K562 (cell line): Measurements from ENCODE around the gene TMEM181. TPM values are rescaled to one million over a fixed set of nuclear protein-coding genes. Genes with fewer than 3 reads are reported as not detected.
A peak's percentile ranks its signal among the peaks of the same experiment; 100 is the strongest.

ENCODE experiments used
- CREM ChIP-seq: IDR thresholded peaks from 2 replicates; pipeline ENCODE4 v1.6.1; 2014; ENCODE audit warnings: antibody characterized with exemption, low read depth
- CTCFL ChIP-seq: IDR thresholded peaks from 2 replicates; pipeline ENCODE4 v1.6.1; 2011; ENCODE audit warnings: borderline replicate concordance, low read depth, mild to moderate bottlenecking, moderate library complexity, low read length; ENCODE audit not compliant: insufficient read depth, poor library complexity, severe bottlenecking
- FOSL1 ChIP-seq: fragments of 200-800 bp; sonication (Bioruptor generic); conservative IDR thresholded peaks from 2 replicates; pipeline ENCODE4 v1.6.1; 2016; ENCODE audit warnings: missing genetic modification characterization, missing compliant biosample characterization
- MTA1 ChIP-seq: fragments of 450-650 bp; IDR thresholded peaks from 2 replicates; pipeline ENCODE4 v1.6.1; 2017; ENCODE audit warnings: borderline replicate concordance
- MYC ChIP-seq, 2 experiments: fragments of 250-450 bp in 1 of 2; sonication (Bioruptor Pico) in 1 of 2; IDR thresholded peaks; 2 replicates each; pipeline versions ENCODE4 v1.5.1 to v1.6.1; 2012 to 2021; ENCODE audit warnings: low read depth in 2 of 2, borderline replicate concordance in 1 of 2, improper control_type of control experiment in 1 of 2, low read length in 1 of 2, mild to moderate bottlenecking in 1 of 2, moderate library complexity in 1 of 2
- POU5F1 ChIP-seq: fragments of 150-350 bp; IDR thresholded peaks from 2 replicates; pipeline ENCODE4 v1.6.1; 2014; ENCODE audit warnings: borderline replicate concordance, low read length, low read depth, mild to moderate bottlenecking; ENCODE audit not compliant: partially characterized antibody
- RBBP5 ChIP-seq: fragments of 200-600 bp; sonication (generic); IDR thresholded peaks from 2 replicates; pipeline ENCODE4 v1.6.1; 2012; ENCODE audit warnings: borderline replicate concordance, mild to moderate bottlenecking, low read length, control low read depth, inconsistent platforms; ENCODE audit not compliant: insufficient read depth, poor library complexity, severe bottlenecking
- SIN3A ChIP-seq, 2 experiments: fragments of 150-350 bp in 1 of 2; IDR thresholded peaks; 2 replicates each; pipeline ENCODE4 v1.6.1; 2011 to 2016; ENCODE audit warnings: borderline replicate concordance in 2 of 2, low read depth in 2 of 2, low read length in 2 of 2, mild to moderate bottlenecking in 2 of 2, moderate library complexity in 2 of 2; ENCODE audit not compliant: control insufficient read depth in 1 of 2
- ZFPM2 ChIP-seq: fragments of 250-450 bp; sonication (Bioruptor Pico); IDR thresholded peaks from 2 replicates; pipeline ENCODE4 v1.5.1; 2022; ENCODE audit warnings: mild to moderate bottlenecking
- ZNF436 ChIP-seq: fragments of 250-450, 450-650 bp; sonication (Bioruptor Pico); formaldehyde crosslinking; IDR thresholded peaks from 2 replicates; pipeline ENCODE4 v1.7.0; 2020; ENCODE audit warnings: mild to moderate bottlenecking
- ZNF57 ChIP-seq: fragments of 450-650 bp; formaldehyde crosslinking; IDR thresholded peaks from 2 replicates; pipeline ENCODE4 v1.4.0; 2020; ENCODE audit warnings: mild to moderate bottlenecking, moderate library complexity
- ZNF830 ChIP-seq: fragments of 250-450 bp; sonication (Bioruptor Pico); IDR thresholded peaks from 2 replicates; pipeline ENCODE4 v1.5.0; 2021; ENCODE audit warnings: mild to moderate bottlenecking
- polyA plus RNA-seq, 8 experiments: library from polyadenylated mRNA; depleted of rRNA in 4 of 8; stranded (reverse) in 5 of 8; unstranded in 3 of 8; fragments of >200 nt; fragmentation: Nextera tagmentation in 2 of 8; fragmentation: Illumina TruSeq in 1 of 8; extraction: Ambion mirVana in 2 of 8; extraction: Trizol in 1 of 8; gene quantifications; 2 replicates each; pipeline versions ENCODE4 v1.2.1 to v1.2.3, GENCODE V29; 2011 to 2014; ENCODE audit warnings: inconsistent platforms in 1 of 8, missing spikeins in 1 of 8
- total RNA-seq, 7 experiments: library from RNA; depleted of rRNA in 6 of 7; stranded (reverse); fragments of >200 nt in 6 of 7; fragmentation: Illumina TruSeq in 2 of 7; extraction: Trizol in 2 of 7; gene quantifications; 2 replicates each; pipeline versions ENCODE4 v1.2.1 to v1.2.3, GENCODE V29; 2011 to 2021; ENCODE audit warnings: low replicate concordance in 1 of 7
- TF ChIP-seq, protein P1 (sequence below): fragments of 250-450 bp; sonication (Bioruptor Pico); IDR thresholded peaks from 2 replicates; pipeline ENCODE4 v1.5.0; 2021
- TF ChIP-seq, protein P2 (sequence below): fragments of 450-650 bp; IDR thresholded peaks from 2 replicates; pipeline ENCODE4 v1.6.1; 2016; ENCODE audit warnings: borderline replicate concordance
- TF ChIP-seq, protein P3 (sequence below): sonication (generic); formaldehyde crosslinking; IDR thresholded peaks from 2 replicates; pipeline ENCODE4 v1.9.0; 2022; ENCODE audit warnings: mild to moderate bottlenecking, missing genetic modification reagents

Gene TMEM181
- total and polyA plus RNA-seq, 9 of the 15 experiments (the other 6 are each of a cell fraction or from before 2014, with no cell fraction given), result 5.6 to 27.2 (median 19.9) TPM

DNA sequence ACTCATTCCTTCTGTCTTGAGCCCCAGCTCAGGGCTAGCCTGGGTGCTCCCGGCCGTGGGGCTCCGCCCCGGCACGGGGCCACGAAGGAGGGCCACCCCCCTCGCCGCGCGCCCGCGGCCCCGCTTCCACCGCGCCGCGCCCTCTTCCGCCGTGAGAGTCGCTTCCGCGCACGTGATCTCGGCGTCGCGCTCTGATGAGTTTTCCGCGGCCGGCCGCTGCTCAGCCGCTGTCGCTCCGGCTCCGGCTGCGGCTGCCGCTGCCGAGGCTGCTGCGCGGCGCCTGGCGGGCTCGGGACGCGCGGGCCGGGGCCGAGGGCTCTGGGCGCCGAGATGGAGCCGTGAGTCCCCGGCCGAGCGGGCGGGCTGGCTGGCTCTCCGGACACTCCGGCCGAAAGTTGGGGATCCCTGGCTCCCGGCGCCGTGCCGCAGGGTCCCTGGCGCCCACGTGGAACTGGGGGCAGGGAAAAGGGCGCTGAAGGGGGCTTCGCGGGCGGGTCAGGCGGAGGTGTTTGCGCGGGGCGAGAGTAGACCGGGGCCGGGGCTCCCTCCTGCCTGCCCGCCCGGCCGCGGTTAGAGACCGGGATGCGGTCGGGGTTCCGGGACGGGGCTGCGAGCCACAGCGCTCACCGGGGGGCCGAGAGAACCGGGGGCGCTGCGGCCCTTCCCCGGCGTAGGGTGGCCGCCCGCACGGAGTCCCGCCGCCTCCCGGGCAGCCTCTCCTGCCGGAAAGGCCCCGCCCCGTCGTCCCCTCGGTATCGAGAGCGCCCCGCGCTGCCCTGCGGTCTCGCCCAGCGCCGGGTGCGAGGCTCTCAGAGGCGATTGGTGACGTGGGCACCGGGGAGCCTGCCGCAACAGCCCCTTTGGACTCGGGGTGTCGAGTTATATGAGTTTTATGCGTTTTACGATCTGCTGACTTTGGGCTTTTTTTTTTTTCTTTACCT lies at the start of gene TMEM181 (continued):
- TF ChIP-seq ZNF830 (CRISPR knock-in tag) (0 out of 2 replicates have a peak, but pooled peaks have one; percentile 30), ZFPM2 (CRISPR knock-in tag) (0 out of 2 replicates have a peak, but pooled peaks have one; percentile 56), CREM (peak; percentile 99), POU5F1 (peak; percentile 66), MTA1 (peak; percentile 96), MYC (IDR thresholded peaks at IDR 0.05; ENCODE audit: low read depth, low read length) (peak; percentile 95), MYC (CRISPR knock-in tag; IDR thresholded peaks at IDR 0.05; ENCODE audit: borderline replicate concordance, low read depth) (no peak), RBBP5 (peak; percentile 98), ZNF57 (CRISPR knock-in tag) (no peak), CTCFL (peak; percentile 31), FOSL1 (peak; percentile 51; the same call in 1 of the 2 replicates), SIN3A (IDR thresholded peaks at IDR 0.05; ENCODE audit: borderline replicate concordance in 2 of 2, control insufficient read depth in 1 of 2, low read depth in 2 of 2, low read length in 2 of 2) (peak; percentile 93 to 96), ZNF436 (CRISPR knock-in tag) (0 out of 2 replicates have a peak, but pooled peaks have one; percentile 9)
- TF ChIP-seq, protein P1, sequence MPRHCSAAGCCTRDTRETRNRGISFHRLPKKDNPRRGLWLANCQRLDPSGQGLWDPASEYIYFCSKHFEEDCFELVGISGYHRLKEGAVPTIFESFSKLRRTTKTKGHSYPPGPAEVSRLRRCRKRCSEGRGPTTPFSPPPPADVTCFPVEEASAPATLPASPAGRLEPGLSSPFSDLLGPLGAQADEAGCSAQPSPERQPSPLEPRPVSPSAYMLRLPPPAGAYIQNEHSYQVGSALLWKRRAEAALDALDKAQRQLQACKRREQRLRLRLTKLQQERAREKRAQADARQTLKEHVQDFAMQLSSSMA, result peak; percentile 63; the same call in 1 of the 2 replicates
- TF ChIP-seq, protein P2, sequence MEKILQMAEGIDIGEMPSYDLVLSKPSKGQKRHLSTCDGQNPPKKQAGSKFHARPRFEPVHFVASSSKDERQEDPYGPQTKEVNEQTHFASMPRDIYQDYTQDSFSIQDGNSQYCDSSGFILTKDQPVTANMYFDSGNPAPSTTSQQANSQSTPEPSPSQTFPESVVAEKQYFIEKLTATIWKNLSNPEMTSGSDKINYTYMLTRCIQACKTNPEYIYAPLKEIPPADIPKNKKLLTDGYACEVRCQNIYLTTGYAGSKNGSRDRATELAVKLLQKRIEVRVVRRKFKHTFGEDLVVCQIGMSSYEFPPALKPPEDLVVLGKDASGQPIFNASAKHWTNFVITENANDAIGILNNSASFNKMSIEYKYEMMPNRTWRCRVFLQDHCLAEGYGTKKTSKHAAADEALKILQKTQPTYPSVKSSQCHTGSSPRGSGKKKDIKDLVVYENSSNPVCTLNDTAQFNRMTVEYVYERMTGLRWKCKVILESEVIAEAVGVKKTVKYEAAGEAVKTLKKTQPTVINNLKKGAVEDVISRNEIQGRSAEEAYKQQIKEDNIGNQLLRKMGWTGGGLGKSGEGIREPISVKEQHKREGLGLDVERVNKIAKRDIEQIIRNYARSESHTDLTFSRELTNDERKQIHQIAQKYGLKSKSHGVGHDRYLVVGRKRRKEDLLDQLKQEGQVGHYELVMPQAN, result 0 out of 2 replicates have a peak, but pooled peaks have one; percentile 5
- TF ChIP-seq, protein P3, sequence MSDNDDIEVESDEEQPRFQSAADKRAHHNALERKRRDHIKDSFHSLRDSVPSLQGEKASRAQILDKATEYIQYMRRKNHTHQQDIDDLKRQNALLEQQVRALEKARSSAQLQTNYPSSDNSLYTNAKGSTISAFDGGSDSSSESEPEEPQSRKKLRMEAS, result peak; percentile 87
